AG10803 (cell line): ENCODE data around the gene RMI2.
A peak's percentile ranks its signal among the peaks of the same experiment; 100 is the strongest.

Experiments
- DNase-seq: peaks from one replicate; pipeline ENCODE4 v3.0.0; 2010; ENCODE audit warnings: low read depth
- H3K4me3 ChIP-seq: 2 replicates; pipeline ENCODE4 v1.5.1; 2011; ENCODE audit warnings: mild to moderate bottlenecking, low read length, control low read depth
- CTCF ChIP-seq: conservative IDR thresholded peaks from 2 replicates; pipeline ENCODE4 v1.5.1; 2011; ENCODE audit warnings: mild to moderate bottlenecking, low read length, control low read depth, inconsistent platforms

The RMI2 gene

GRCh38 chr16:11330526-11331237 lies 14.6 kb upstream of the RMI2 start:
- peak; percentile 14 for DNase-seq
- no peak for TF ChIP-seq CTCF
- no peak overlapping the region for H3K4me3 ChIP-seq

- no peak for DNase-seq
- no peak for TF ChIP-seq CTCF
- H3K4me3 ChIP-seq: no peak overlapping the region
These were observed 13.3 kb upstream of the RMI2 start for GRCh38 chr16:11331967-11332366.

GRCh38 chr16:11333010-11333409 lies 12.2 kb upstream of the RMI2 start:
- DNase-seq: no peak
- no peak overlapping the region for H3K4me3 ChIP-seq
- TF ChIP-seq CTCF: no peak

- no peak overlapping the region for H3K4me3 ChIP-seq
- DNase-seq: no peak
- TF ChIP-seq CTCF: no peak
These were observed 11.6 kb upstream of the RMI2 start for GRCh38 chr16:11333702-11334101.

DNA sequence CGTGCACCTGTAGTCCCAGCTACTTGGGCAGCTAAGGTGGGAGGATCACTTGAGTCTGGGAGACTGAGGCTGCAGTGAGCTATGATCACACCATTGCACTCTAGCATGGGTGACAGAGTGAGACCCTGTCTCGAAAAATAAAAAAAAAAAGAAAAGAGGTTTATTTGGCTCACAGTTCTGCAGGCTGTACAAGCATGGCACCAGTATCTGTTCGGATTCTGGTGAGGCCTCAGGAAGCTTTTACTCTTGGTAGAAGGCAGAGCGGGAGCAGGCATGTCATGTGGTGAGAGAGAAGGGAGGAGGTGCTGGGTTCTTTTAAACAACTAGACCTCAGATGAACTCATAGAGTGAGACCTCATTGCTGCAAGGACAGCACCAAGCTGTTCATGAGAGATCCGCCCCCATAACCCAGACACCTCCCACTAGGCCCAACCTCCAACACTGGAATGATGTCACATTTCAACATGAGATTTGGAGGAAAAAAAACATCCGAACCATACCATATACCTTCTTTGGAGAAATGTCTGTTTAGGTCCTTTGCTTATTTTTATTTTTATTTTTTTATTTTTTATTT lies 10.3 kb upstream of the RMI2 start:
- DNase-seq: no peak
- no peak overlapping the region for H3K4me3 ChIP-seq
- no peak for TF ChIP-seq CTCF

GRCh38 chr16:11339075-11339474 lies 6.2 kb upstream of the RMI2 start:
- DNase-seq: no peak
- no peak overlapping the region for H3K4me3 ChIP-seq
- TF ChIP-seq CTCF: no peak

DNA sequence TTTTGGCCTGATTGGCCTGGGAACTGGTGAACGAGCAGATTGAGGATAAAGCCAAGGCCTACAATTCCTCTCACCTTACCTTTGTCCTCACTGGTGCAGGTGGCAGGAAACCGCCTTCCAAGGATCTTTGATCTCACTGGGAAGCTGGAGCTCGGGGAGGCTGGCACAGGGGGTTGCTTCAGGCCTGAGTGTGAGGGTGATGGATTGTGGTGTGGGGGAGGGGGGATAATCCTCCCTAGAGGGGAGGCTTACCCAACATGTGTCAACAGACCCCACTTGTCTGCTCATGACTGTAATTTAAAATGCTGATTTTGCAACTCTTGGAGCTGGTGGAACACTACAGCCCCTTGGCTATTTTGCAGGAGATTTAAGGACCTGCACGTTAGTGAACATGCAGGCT lies 4.5 kb upstream of the RMI2 start:
- TF ChIP-seq CTCF: no peak
- no peak for DNase-seq
- no peak overlapping the region for H3K4me3 ChIP-seq
